Thyroid gland (tissue), 4 donors: Measurements from ENCODE around the gene NOS1AP. TPM values are rescaled to one million over a fixed set of nuclear protein-coding genes. Genes with fewer than 3 reads are reported as not detected.
A peak's percentile ranks its signal among the peaks of the same experiment; 100 is the strongest.

Source experiments
- DNase-seq, 2 donors: peaks; one replicate each; pipeline ENCODE4 v3.0.0-alpha.2; 2019
- H3K27ac ChIP-seq, 3 donors: fragments of 200-600 bp; sonication (generic); 1 replicate in 2 of 3; 2 replicates in 1 of 3; pipeline ENCODE4 v1.5.1; 2016 to 2019; ENCODE audit warnings: mild to moderate bottlenecking in 1 of 3, moderate library complexity in 1 of 3
- H3K27me3 ChIP-seq: fragments of 200-600 bp; sonication (generic); one replicate; pipeline ENCODE4 v1.5.1; 2019
- H3K36me3 ChIP-seq, 2 donors: fragments of 200-600 bp; sonication (generic); one replicate each; pipeline ENCODE4 v1.5.1; 2016 to 2019
- H3K4me1 ChIP-seq, 2 donors: fragments of 200-600 bp; sonication (generic); one replicate each; pipeline ENCODE4 v1.5.1; 2017 to 2019
- H3K4me3 ChIP-seq, 3 donors: fragments of 200-600 bp; sonication (generic); replicated peaks in 1 of 3; 1 replicate in 2 of 3; 2 replicates in 1 of 3; pipeline ENCODE4 v1.5.1; 2016; ENCODE audit warnings: mild to moderate bottlenecking in 1 of 3
- H3K9me3 ChIP-seq: fragments of 200-600 bp; sonication (generic); one replicate; pipeline ENCODE4 v1.5.1; 2017
- POLR2A ChIP-seq, 2 donors: fragments of 450-650 bp; IDR thresholded peaks; one replicate each; pipeline ENCODE4 v1.6.1; 2017; ENCODE audit warnings: antibody characterized with exemption in 2 of 2, mild to moderate bottlenecking in 2 of 2, moderate library complexity in 1 of 2
- WGBS, 2 donors: methylation state at CpG; one replicate each; pipeline ENCODE4 v1.1.5; 2017; 5-methylcytosine and 5-hydroxymethylcytosine counted together
- intact Hi-C: fragments of 100-400 bp; cut with DNase I; formaldehyde crosslinking; loops from one replicate; pipeline ENCODE4 v1.15.1; 2023
- total RNA-seq, 4 donors: library from RNA; depleted of rRNA; stranded (reverse); fragments of >200 nt; gene quantifications; one replicate each; pipeline ENCODE4 v1.2.3, GENCODE V29; 2016
- TF ChIP-seq, protein P1 (sequence below), 6 experiments: fragments of 200-600 bp in 3 of 6; fragments of 450-650 bp in 3 of 6; sonication (generic) in 3 of 6; IDR thresholded peaks; one replicate each; pipeline ENCODE4 v1.5.1; 2016 to 2019; ENCODE audit warnings: antibody characterized with exemption in 6 of 6, mild to moderate bottlenecking in 2 of 6, inconsistent platforms in 1 of 6, moderate library complexity in 1 of 6

NOS1AP gene
- total RNA-seq, 4 donors from 2014 or later: 0.40 to 2.2 (median 0.54) TPM

DNA sequence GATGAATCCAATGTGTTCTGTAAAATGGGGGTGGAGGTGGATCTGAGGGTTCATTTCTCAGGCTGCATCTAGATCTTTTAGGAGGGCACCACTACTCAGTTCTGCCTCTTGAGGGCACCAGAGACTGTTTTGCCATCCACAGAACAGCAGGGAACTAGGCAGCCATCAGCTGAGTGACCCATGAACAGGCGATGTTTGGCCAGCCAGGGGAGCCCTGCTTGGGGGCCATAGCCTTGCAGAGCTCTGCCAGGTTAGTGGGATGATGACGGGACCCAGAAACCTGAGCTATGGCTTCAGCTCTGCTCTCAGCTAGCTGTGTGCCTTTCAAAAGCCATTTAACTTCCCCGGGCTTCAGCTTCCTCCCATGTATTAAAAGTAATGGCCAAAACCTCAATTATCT lies 13.4 kb upstream of the NOS1AP start:
- no peaks in the 10 kb centered on the region for H3K4me1 ChIP-seq
- peak; percentile 62 to 66 for DNase-seq
- H3K36me3 ChIP-seq: no peaks in the 10 kb centered on the region
- no peak overlapping the region for H3K27ac ChIP-seq
- no peaks in the 10 kb centered on the region for H3K9me3 ChIP-seq
- H3K4me3 ChIP-seq: no peak overlapping the region
- intact Hi-C loops: loop anchor here (5.0 kb wide), 1 partner anchor 336 kb away; no protein-coding TSS in a partner anchor
- TF ChIP-seq, protein P1, sequence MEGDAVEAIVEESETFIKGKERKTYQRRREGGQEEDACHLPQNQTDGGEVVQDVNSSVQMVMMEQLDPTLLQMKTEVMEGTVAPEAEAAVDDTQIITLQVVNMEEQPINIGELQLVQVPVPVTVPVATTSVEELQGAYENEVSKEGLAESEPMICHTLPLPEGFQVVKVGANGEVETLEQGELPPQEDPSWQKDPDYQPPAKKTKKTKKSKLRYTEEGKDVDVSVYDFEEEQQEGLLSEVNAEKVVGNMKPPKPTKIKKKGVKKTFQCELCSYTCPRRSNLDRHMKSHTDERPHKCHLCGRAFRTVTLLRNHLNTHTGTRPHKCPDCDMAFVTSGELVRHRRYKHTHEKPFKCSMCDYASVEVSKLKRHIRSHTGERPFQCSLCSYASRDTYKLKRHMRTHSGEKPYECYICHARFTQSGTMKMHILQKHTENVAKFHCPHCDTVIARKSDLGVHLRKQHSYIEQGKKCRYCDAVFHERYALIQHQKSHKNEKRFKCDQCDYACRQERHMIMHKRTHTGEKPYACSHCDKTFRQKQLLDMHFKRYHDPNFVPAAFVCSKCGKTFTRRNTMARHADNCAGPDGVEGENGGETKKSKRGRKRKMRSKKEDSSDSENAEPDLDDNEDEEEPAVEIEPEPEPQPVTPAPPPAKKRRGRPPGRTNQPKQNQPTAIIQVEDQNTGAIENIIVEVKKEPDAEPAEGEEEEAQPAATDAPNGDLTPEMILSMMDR (IDR thresholded peaks at IDR 0.05): peak; percentile 68 to 92 (median 84)
- TF ChIP-seq POLR2A (IDR thresholded peaks at IDR 0.05): no peak
- 24 to 34% methylated on average over 3 of the region's 3 CpGs for WGBS, 2 donors
- no peaks in the 10 kb centered on the region for H3K27me3 ChIP-seq

GRCh38 chr1:162056579-162056978 lies 12.9 kb upstream of the NOS1AP start:
- no peaks in the 10 kb centered on the region for H3K36me3 ChIP-seq
- no peaks in the 10 kb centered on the region for H3K9me3 ChIP-seq
- no peak for DNase-seq
- H3K4me1 ChIP-seq: no peaks in the 10 kb centered on the region
- no peaks in the 10 kb centered on the region for H3K27me3 ChIP-seq
- no peak for TF ChIP-seq POLR2A (IDR thresholded peaks at IDR 0.05)
- TF ChIP-seq, protein P1 (IDR thresholded peaks at IDR 0.05): no peak
- WGBS, 2 donors: 92 to 94% methylated on average over 3 of the region's 3 CpGs
- intact Hi-C loops: loop anchor here (5.0 kb wide), 1 partner anchor 336 kb away; no protein-coding TSS in a partner anchor
- H3K27ac ChIP-seq: no peak overlapping the region
- H3K4me3 ChIP-seq: no peak overlapping the region

GRCh38 chr1:162059721-162060120 lies 9.8 kb upstream of the NOS1AP start:
- TF ChIP-seq POLR2A (IDR thresholded peaks at IDR 0.05): no peak
- TF ChIP-seq, protein P1 (IDR thresholded peaks at IDR 0.05): no peak
- Histone ChIP-seq H3K27me3 (no peaks in the 10 kb centered on the region), H3K4me3 (no peak overlapping the region), H3K27ac (no peak overlapping the region), H3K36me3 (no peaks in the 10 kb centered on the region), H3K4me1 (no peaks in the 10 kb centered on the region), H3K9me3 (no peaks in the 10 kb centered on the region)
- intact Hi-C loops: loop anchor here (5.0 kb wide), 1 partner anchor 333 kb away; no protein-coding TSS in a partner anchor
- 80 to 89% methylated on average over 3 of the region's 3 CpGs for WGBS, 2 donors
- DNase-seq: no peak

DNA sequence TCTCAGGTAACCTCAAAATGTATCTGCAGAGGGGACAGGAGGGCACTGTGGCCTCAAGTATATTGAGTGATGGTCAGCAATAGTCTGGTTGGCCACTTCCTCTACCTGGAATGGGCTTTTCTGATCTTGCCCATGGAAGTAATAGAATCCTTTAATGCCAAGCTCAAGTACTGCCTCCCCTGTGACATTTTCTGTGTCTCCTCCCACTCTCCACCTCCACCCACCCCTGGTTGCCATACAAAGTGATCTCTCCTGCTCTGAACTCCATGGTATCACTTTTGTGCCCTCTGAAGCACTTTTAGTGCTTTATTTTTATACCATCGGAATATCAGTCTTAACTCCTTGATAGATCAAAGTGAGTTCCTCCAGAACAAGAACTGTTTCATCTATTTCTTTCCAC lies 9.2 kb upstream of the NOS1AP start:
- no peaks in the 10 kb centered on the region for H3K36me3 ChIP-seq

GRCh38 chr1:162062542-162063015 lies 6.9 kb upstream of the NOS1AP start:
- Histone ChIP-seq H3K27ac (no peak overlapping the region), H3K27me3 (no peaks in the 10 kb centered on the region), H3K4me1 (no peaks in the 10 kb centered on the region), H3K9me3 (no peaks in the 10 kb centered on the region), H3K36me3 (no peaks in the 10 kb centered on the region), H3K4me3 (no peak overlapping the region)
- TF ChIP-seq POLR2A (IDR thresholded peaks at IDR 0.05): no peak
- TF ChIP-seq, protein P1 (IDR thresholded peaks at IDR 0.05): no peak
- peak; percentile 47 to 57 for DNase-seq
- WGBS, 2 donors: 42 to 45% methylated on average over 4 of the region's 4 CpGs
- intact Hi-C loops: no loop called here

More for the DNA sequence above, 9.2 kb upstream of the NOS1AP start:
- 74 to 82% methylated on average over 1 of the region's 1 CpG for WGBS, 2 donors
- TF ChIP-seq, protein P1 (IDR thresholded peaks at IDR 0.05): no peak
- TF ChIP-seq POLR2A (IDR thresholded peaks at IDR 0.05): no peak
- Histone ChIP-seq H3K4me3 (no peak overlapping the region), H3K4me1 (no peaks in the 10 kb centered on the region), H3K27me3 (no peaks in the 10 kb centered on the region), H3K9me3 (no peaks in the 10 kb centered on the region), H3K27ac (no peak overlapping the region)
- intact Hi-C loops: no loop called here
- DNase-seq: no peak
